Inflammatory macrophage treated with lipopolysaccharide for 4 hours (primary cell): Measurements from ENCODE around the gene DCTN4.

Experiments used
- DNase-seq: peaks from one replicate; pipeline ENCODE4 v3.0.0-alpha.2; 2020

Gene DCTN4

GRCh38 chr5:150758531-150759333, at the start of gene DCTN4:
DCTN4 (minus strand) TSS chr5:150759017; CDS start chr5:150758993, 24 bp downstream.
- peak; percentile 99 for DNase-seq

- DNase-seq: no peak
These were observed 45.6 kb upstream of the DCTN4 start for GRCh38 chr5:150804388-150804787.

GRCh38 chr5:150801117-150801927, 42.5 kb upstream of the DCTN4 start:
- peak; percentile 49 for DNase-seq

GRCh38 chr5:150797384-150797783, 38.6 kb upstream of the DCTN4 start:
- DNase-seq: no peak

- DNase-seq: no peak
These were observed 36.1 kb upstream of the DCTN4 start for GRCh38 chr5:150794927-150795326.

- DNase-seq: peak; percentile 52
These were observed 34.6 kb upstream of the DCTN4 start for GRCh38 chr5:150793423-150793888.

- peak; percentile 23 for DNase-seq
These were observed 32.7 kb upstream of the DCTN4 start for GRCh38 chr5:150791536-150791935.

GRCh38 chr5:150789943-150790611, 31.3 kb upstream of the DCTN4 start:
- DNase-seq: peak; percentile 98

- DNase-seq: no peak
These were observed 30.6 kb upstream of the DCTN4 start for GRCh38 chr5:150789450-150789849.

- DNase-seq: no peak
These were observed 30.2 kb upstream of the DCTN4 start for GRCh38 chr5:150788977-150789376.

GRCh38 chr5:150787656-150788055, 28.8 kb upstream of the DCTN4 start:
- DNase-seq: peak; percentile 79

- DNase-seq: no peak
These were observed 28.1 kb upstream of the DCTN4 start for GRCh38 chr5:150786876-150787275.

- no peak for DNase-seq
These were observed 27.1 kb upstream of the DCTN4 start for GRCh38 chr5:150785950-150786349.

GRCh38 chr5:150783422-150783928, 24.7 kb upstream of the DCTN4 start:
- peak; percentile 29 for DNase-seq

GRCh38 chr5:150782850-150783249, 24.0 kb upstream of the DCTN4 start:
- DNase-seq: no peak

GRCh38 chr5:150781706-150782614, 23.1 kb upstream of the DCTN4 start:
- no peak for DNase-seq

- DNase-seq: peak; percentile 81
These were observed 22.0 kb upstream of the DCTN4 start for GRCh38 chr5:150780816-150781221.

GRCh38 chr5:150780187-150780692, 21.4 kb upstream of the DCTN4 start:
- peak; percentile 82 for DNase-seq

- DNase-seq: no peak
These were observed 20.8 kb upstream of the DCTN4 start for GRCh38 chr5:150779397-150780186.

GRCh38 chr5:150778517-150779396, 19.9 kb upstream of the DCTN4 start, which contains the start of gene SMIM3:
SMIM3 (plus strand) TSS chr5:150778757; CDS start chr5:150795441, 16,684 bp downstream.
- DNase-seq: peak; percentile 83
